ENCODE data around the gene ZNF319. TPM values are rescaled to one million over a fixed set of nuclear protein-coding genes. Genes with fewer than 3 reads are reported as not detected.

ZNF319 gene
- total and polyA plus RNA-seq, 4 donors: 0.64 to 3.4 (median 2.6) TPM

DNA sequence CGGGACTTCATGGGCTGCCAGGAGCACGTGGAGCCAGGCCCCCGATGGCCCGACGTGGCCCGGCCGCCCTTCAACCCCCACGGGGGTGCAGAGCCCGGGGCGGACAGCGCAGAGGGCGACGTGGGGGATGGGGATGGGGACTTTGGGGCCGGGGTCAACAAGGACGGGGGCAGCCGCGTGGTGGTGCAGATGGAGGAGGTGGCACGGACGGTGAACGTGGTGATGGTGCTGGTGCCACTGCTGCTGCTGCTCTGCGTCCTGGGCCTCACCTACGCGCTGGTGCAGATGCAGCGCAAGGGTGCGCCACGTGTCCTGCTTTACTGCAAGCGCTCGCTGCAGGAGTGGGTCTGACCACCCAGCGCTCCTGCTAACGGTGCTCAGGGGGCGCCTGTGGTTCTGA lies 44.6 kb upstream of the ZNF319 start:
- TF ChIP-seq, protein P1, sequence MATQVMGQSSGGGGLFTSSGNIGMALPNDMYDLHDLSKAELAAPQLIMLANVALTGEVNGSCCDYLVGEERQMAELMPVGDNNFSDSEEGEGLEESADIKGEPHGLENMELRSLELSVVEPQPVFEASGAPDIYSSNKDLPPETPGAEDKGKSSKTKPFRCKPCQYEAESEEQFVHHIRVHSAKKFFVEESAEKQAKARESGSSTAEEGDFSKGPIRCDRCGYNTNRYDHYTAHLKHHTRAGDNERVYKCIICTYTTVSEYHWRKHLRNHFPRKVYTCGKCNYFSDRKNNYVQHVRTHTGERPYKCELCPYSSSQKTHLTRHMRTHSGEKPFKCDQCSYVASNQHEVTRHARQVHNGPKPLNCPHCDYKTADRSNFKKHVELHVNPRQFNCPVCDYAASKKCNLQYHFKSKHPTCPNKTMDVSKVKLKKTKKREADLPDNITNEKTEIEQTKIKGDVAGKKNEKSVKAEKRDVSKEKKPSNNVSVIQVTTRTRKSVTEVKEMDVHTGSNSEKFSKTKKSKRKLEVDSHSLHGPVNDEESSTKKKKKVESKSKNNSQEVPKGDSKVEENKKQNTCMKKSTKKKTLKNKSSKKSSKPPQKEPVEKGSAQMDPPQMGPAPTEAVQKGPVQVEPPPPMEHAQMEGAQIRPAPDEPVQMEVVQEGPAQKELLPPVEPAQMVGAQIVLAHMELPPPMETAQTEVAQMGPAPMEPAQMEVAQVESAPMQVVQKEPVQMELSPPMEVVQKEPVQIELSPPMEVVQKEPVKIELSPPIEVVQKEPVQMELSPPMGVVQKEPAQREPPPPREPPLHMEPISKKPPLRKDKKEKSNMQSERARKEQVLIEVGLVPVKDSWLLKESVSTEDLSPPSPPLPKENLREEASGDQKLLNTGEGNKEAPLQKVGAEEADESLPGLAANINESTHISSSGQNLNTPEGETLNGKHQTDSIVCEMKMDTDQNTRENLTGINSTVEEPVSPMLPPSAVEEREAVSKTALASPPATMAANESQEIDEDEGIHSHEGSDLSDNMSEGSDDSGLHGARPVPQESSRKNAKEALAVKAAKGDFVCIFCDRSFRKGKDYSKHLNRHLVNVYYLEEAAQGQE (IDR thresholded peaks at IDR 0.05): no peak
- TF ChIP-seq HNF4A (conservative IDR thresholded peaks at IDR 0.05) (no peak), JUND (IDR thresholded peaks at IDR 0.05) (no peak)
- Histone ChIP-seq H3K4me3 (ENCODE audit: low read depth in 1 of 3, low read length in 3 of 3) (no peak overlapping the region), H3K27me3 (ENCODE audit: control insufficient read depth in 4 of 4, insufficient read depth in 4 of 4, low read length in 3 of 4) (no peaks in the 10 kb centered on the region), H3K4me1 (ENCODE audit: control insufficient read depth in 4 of 4, insufficient read depth in 4 of 4, low read length in 3 of 4) (peaks cover 0 to 9% (median 5%) of the 10 kb centered on the region in 4 donors), H3K9ac (ENCODE audit: low read depth in 1 of 2, low read length in 2 of 2) (no peak overlapping the region), H3K27ac (ENCODE audit: low read depth in 1 of 2, low read length in 2 of 2) (no peak overlapping the region), H3K36me3 (ENCODE audit: control insufficient read depth in 4 of 4, insufficient read depth in 3 of 4, low read depth in 1 of 4, low read length in 3 of 4) (peaks cover 11 to 42% (median 25%) of the 10 kb centered on the region in 4 donors), H3K9me3 (ENCODE audit: control insufficient read depth in 4 of 4, low read length in 3 of 4) (no peaks in the 10 kb centered on the region)
- 94% methylated on average over 31 of the region's 31 CpGs for WGBS
- no peak for DNase-seq (ENCODE audit: low spot score)

DNA sequence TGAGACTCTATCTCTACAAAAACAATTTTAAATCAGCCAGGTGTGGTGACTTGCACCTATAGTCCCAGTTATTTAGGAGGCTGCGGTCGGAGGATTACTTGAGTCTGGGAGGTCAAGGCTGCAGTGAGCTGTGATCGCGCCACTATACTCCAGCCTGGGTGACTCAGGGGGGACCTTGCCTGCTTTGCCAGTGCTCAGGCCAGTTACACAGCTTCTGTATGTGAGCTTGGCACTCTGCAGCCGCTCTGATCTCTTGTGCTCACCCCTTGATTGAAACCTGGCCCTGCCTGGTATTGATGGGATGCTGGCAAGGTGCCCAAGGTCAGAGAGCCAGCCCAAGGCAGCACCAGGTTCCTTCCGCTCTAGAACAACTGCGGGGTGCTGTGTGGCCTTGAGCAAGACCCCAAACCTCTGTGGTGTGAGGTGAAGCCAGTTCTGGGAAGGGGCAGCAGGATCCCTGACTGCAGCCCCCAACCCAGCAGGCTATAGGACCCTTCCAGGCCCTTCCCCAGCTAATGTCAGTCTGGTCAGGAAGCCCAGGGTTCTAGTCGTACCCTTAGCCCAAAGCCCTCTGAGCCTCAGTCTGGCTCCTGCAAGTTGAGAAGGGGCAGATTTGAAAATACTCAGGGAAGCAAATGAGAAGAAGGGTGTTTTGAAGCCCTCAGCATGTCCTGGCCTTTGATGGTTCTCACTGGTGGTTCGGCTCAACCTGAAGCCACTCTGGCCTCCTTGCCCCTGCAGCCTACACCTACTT lies 44.0 kb upstream of the ZNF319 start:
- Histone ChIP-seq H3K9ac (ENCODE audit: low read depth in 1 of 2, low read length in 2 of 2) (no peak overlapping the region), H3K4me1 (ENCODE audit: control insufficient read depth in 4 of 4, insufficient read depth in 4 of 4, low read length in 3 of 4) (peaks cover 0 to 9% (median 5%) of the 10 kb centered on the region in 4 donors), H3K36me3 (ENCODE audit: control insufficient read depth in 4 of 4, insufficient read depth in 3 of 4, low read depth in 1 of 4, low read length in 3 of 4) (peaks cover 15 to 49% (median 27%) of the 10 kb centered on the region in 4 donors), H3K9me3 (ENCODE audit: control insufficient read depth in 4 of 4, low read length in 3 of 4) (no peaks in the 10 kb centered on the region), H3K4me3 (ENCODE audit: low read depth in 1 of 3, low read length in 3 of 3) (no peak overlapping the region), H3K27ac (ENCODE audit: low read depth in 1 of 2, low read length in 2 of 2) (no peak overlapping the region), H3K27me3 (ENCODE audit: control insufficient read depth in 4 of 4, insufficient read depth in 4 of 4, low read length in 3 of 4) (no peaks in the 10 kb centered on the region)
- no peak for DNase-seq (ENCODE audit: low spot score)
- WGBS: 79% methylated on average over 9 of the region's 9 CpGs
- TF ChIP-seq HNF4A (conservative IDR thresholded peaks at IDR 0.05): no peak
- no peak for TF ChIP-seq EGR1 (IDR thresholded peaks at IDR 0.05; ENCODE audit: low read depth in 2 of 2)
- no peak for TF ChIP-seq RAD21 (IDR thresholded peaks at IDR 0.05)
- TF ChIP-seq FOXA1 (IDR thresholded peaks at IDR 0.05): no peak
- TF ChIP-seq, protein P2, sequence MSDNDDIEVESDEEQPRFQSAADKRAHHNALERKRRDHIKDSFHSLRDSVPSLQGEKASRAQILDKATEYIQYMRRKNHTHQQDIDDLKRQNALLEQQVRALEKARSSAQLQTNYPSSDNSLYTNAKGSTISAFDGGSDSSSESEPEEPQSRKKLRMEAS (IDR thresholded peaks at IDR 0.05): no peak
- TF ChIP-seq HNF4G (IDR thresholded peaks at IDR 0.05): no peak
- TF ChIP-seq FOXA2 (IDR thresholded peaks at IDR 0.05): no peak
- no peak for TF ChIP-seq NR2F2 (IDR thresholded peaks at IDR 0.05)
- TF ChIP-seq, protein P3, sequence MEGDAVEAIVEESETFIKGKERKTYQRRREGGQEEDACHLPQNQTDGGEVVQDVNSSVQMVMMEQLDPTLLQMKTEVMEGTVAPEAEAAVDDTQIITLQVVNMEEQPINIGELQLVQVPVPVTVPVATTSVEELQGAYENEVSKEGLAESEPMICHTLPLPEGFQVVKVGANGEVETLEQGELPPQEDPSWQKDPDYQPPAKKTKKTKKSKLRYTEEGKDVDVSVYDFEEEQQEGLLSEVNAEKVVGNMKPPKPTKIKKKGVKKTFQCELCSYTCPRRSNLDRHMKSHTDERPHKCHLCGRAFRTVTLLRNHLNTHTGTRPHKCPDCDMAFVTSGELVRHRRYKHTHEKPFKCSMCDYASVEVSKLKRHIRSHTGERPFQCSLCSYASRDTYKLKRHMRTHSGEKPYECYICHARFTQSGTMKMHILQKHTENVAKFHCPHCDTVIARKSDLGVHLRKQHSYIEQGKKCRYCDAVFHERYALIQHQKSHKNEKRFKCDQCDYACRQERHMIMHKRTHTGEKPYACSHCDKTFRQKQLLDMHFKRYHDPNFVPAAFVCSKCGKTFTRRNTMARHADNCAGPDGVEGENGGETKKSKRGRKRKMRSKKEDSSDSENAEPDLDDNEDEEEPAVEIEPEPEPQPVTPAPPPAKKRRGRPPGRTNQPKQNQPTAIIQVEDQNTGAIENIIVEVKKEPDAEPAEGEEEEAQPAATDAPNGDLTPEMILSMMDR (IDR thresholded peaks at IDR 0.05; ENCODE audit: low read depth, low read length, missing input control): no peak
- TF ChIP-seq GABPA (IDR thresholded peaks at IDR 0.05 in 1 of 2, conservative IDR thresholded peaks at IDR 0.05 in 1 of 2): no peak
